ENCODE results near the gene PTPRA.
"Not testable (repeated sequence)": the region's sequence is repeated elsewhere in the genome, so short reads cannot be mapped to it uniquely, and the experiment has no call there.

PTPRA gene

GRCh38 chr20:2889209-2889608 is 15.9 kb downstream of the PTPRA start:
- Histone ChIP-seq H3K27ac (no peak overlapping the region), H3K4me2 (no peak overlapping the region; a peak in 1 of 22 replicates), H3K4me3 (no peak overlapping the region), H3K9ac (no peak overlapping the region), H3K27me3 (no peaks in the 10 kb centered on the region), H3K36me3 (peaks cover 6 to 59% (median 23%) of the 10 kb centered on the region in 11 experiments; a peak in 21 of 22 replicates), H4K20me1 (peaks cover 12 to 85% (median 35%) of the 10 kb centered on the region in 11 experiments; a peak in 17 of 22 replicates), H3K9me3 (replicated peaks in 1 of 11) (peaks cover 3 to 31% (median 20%) of the 10 kb centered on the region in 11 experiments), H3K4me1 (peaks cover 7 to 49% (median 36%) of the 10 kb centered on the region in 10 experiments)
- no peak for TF ChIP-seq Cebpa-rat (IDR thresholded peaks at IDR 0.05)

- TF ChIP-seq Cebpa-rat (IDR thresholded peaks at IDR 0.05) = no peak
- H3K4me2 ChIP-seq = peak overlapping the region in 5 of 11 experiments; percentile 5 to 52 (median 47); a peak in 6 of 22 replicates
Measured at GRCh38 chr20:2889797-2890196, 16.5 kb downstream of the PTPRA start.

GRCh38 chr20:2890742-2891141 is 17.5 kb downstream of the PTPRA start:
- Histone ChIP-seq H3K9ac (no peak overlapping the region), H3K4me2 (peak overlapping the region; percentile 8 to 69 (median 47); a peak in 18 of 22 replicates)

More at GRCh38 chr20:2889797-2890196, 16.5 kb downstream of the PTPRA start:
- Histone ChIP-seq H4K20me1 (peaks cover 12 to 80% (median 33%) of the 10 kb centered on the region in 11 experiments; a peak in 17 of 22 replicates), H3K4me3 (no peak overlapping the region), H3K4me1 (peaks cover 2 to 43% (median 30%) of the 10 kb centered on the region in 10 experiments; a peak in 19 of 20 replicates), H3K36me3 (peaks cover 9 to 64% (median 29%) of the 10 kb centered on the region in 11 experiments; a peak in 21 of 22 replicates), H3K9ac (no peak overlapping the region), H3K27me3 (no peaks in the 10 kb centered on the region), H3K27ac (no peak overlapping the region; a peak in 1 of 22 replicates), H3K9me3 (replicated peaks in 1 of 11) (peaks cover 9 to 37% (median 26%) of the 10 kb centered on the region in 11 experiments)

GRCh38 chr20:2891343-2891742 is 18.1 kb downstream of the PTPRA start:
- H3K4me2 ChIP-seq = peak overlapping the region in 9 of 11 experiments; percentile 13 to 69 (median 47); a peak in 8 of 22 replicates
- H4K20me1 ChIP-seq = peaks cover 12 to 65% (median 30%) of the 10 kb centered on the region in 11 experiments; a peak in 17 of 22 replicates
- H3K9ac ChIP-seq = no peak overlapping the region
- peaks cover 0 to 34% (median 25%) of the 10 kb centered on the region in 10 experiments; a peak in 19 of 20 replicates for H3K4me1 ChIP-seq
- peaks cover 17 to 68% (median 40%) of the 10 kb centered on the region in 11 experiments for H3K36me3 ChIP-seq
- no peak overlapping the region for H3K4me3 ChIP-seq
- peaks cover 19 to 52% (median 41%) of the 10 kb centered on the region in 11 experiments for H3K9me3 ChIP-seq (replicated peaks in 1 of 11)
- TF ChIP-seq Cebpa-rat (IDR thresholded peaks at IDR 0.05) = no peak
- H3K27ac ChIP-seq = no peak overlapping the region; a peak in 1 of 22 replicates
- H3K27me3 ChIP-seq = no peaks in the 10 kb centered on the region

More at GRCh38 chr20:2890742-2891141, 17.5 kb downstream of the PTPRA start:
- Histone ChIP-seq H3K4me1 (peaks cover 0 to 34% (median 26%) of the 10 kb centered on the region in 10 experiments; a peak in 19 of 20 replicates), H3K36me3 (peaks cover 17 to 64% (median 38%) of the 10 kb centered on the region in 11 experiments), H3K27me3 (no peaks in the 10 kb centered on the region), H4K20me1 (peaks cover 12 to 70% (median 30%) of the 10 kb centered on the region in 11 experiments; a peak in 17 of 22 replicates), H3K9me3 (replicated peaks in 1 of 11) (peaks cover 18 to 46% (median 35%) of the 10 kb centered on the region in 11 experiments), H3K27ac (no peak overlapping the region; a peak in 1 of 22 replicates), H3K4me3 (no peak overlapping the region)
- TF ChIP-seq Cebpa-rat (IDR thresholded peaks at IDR 0.05) = no peak

GRCh38 chr20:2892376-2892775 is 19.1 kb downstream of the PTPRA start:
- no peak overlapping the region for H3K4me2 ChIP-seq
- H4K20me1 ChIP-seq = peaks cover 9 to 58% (median 27%) of the 10 kb centered on the region in 11 experiments; a peak in 17 of 22 replicates
- peaks cover 17 to 78% (median 49%) of the 10 kb centered on the region in 11 experiments for H3K36me3 ChIP-seq
- no peaks in the 10 kb centered on the region for H3K27me3 ChIP-seq
- no peak overlapping the region for H3K27ac ChIP-seq
- no peak overlapping the region for H3K4me3 ChIP-seq
- no peak for TF ChIP-seq Cebpa-rat (IDR thresholded peaks at IDR 0.05)
- H3K9ac ChIP-seq = no peak overlapping the region
- H3K4me1 ChIP-seq = peaks cover 0 to 34% (median 25%) of the 10 kb centered on the region in 10 experiments; a peak in 19 of 20 replicates
- H3K9me3 ChIP-seq (replicated peaks in 1 of 11) = peaks cover 19 to 63% (median 52%) of the 10 kb centered on the region in 11 experiments

- H3K27me3 ChIP-seq = no peaks in the 10 kb centered on the region
- no peak overlapping the region for H3K4me3 ChIP-seq
- no peak overlapping the region for H3K9ac ChIP-seq
- no peak overlapping the region for H3K4me2 ChIP-seq
- no peak for TF ChIP-seq Cebpa-rat (IDR thresholded peaks at IDR 0.05)
- H4K20me1 ChIP-seq = peaks cover 0 to 48% (median 9%) of the 10 kb centered on the region in 11 experiments; a peak in 8 of 22 replicates
- peaks cover 19 to 69% (median 56%) of the 10 kb centered on the region in 11 experiments for H3K9me3 ChIP-seq (replicated peaks in 1 of 11)
- H3K36me3 ChIP-seq = peaks cover 17 to 80% (median 50%) of the 10 kb centered on the region in 11 experiments
- no peak overlapping the region for H3K27ac ChIP-seq
- H3K4me1 ChIP-seq = peaks cover 9 to 33% (median 29%) of the 10 kb centered on the region in 10 experiments
Measured at GRCh38 chr20:2894221-2894620, 20.9 kb downstream of the PTPRA start.

GRCh38 chr20:2895154-2895553 is 21.9 kb downstream of the PTPRA start:
- H3K4me1 ChIP-seq = peaks cover 19 to 34% (median 31%) of the 10 kb centered on the region in 10 experiments
- H3K27me3 ChIP-seq, H3K9ac ChIP-seq, H3K4me2 ChIP-seq, H3K27ac ChIP-seq: not testable (repeated sequence)
- peaks cover 19 to 69% (median 56%) of the 10 kb centered on the region in 11 experiments for H3K9me3 ChIP-seq (replicated peaks in 1 of 11)
- peaks cover 0 to 48% (median 6%) of the 10 kb centered on the region in 11 experiments; a peak in 5 of 22 replicates for H4K20me1 ChIP-seq
- H3K36me3 ChIP-seq = peaks cover 17 to 73% (median 50%) of the 10 kb centered on the region in 11 experiments
- H3K4me3 ChIP-seq = peak overlapping the region in 1 of 10 experiments; percentile 6; a peak in 1 of 20 replicates

- Histone ChIP-seq H3K27ac (peak overlapping the region in 7 of 11 experiments; percentile 10 to 94 (median 84); a peak in 11 of 22 replicates), H3K4me2 (peak overlapping the region; percentile 73 to 92 (median 85)), H3K36me3 (peaks cover 17 to 49% (median 39%) of the 10 kb centered on the region in 11 experiments), H3K9ac (no peak overlapping the region; a peak in 1 of 22 replicates), H3K27me3 (no peaks in the 10 kb centered on the region), H3K9me3 (replicated peaks in 1 of 11) (peaks cover 21 to 51% (median 48%) of the 10 kb centered on the region in 11 experiments), H4K20me1 (peaks cover 0 to 36% (median 0%) of the 10 kb centered on the region in 11 experiments; a peak in 2 of 22 replicates), H3K4me1 (peaks cover 40 to 49% (median 47%) of the 10 kb centered on the region in 10 experiments), H3K4me3 (no peak overlapping the region)
- no peak for TF ChIP-seq Cebpa-rat (IDR thresholded peaks at IDR 0.05)
Measured at GRCh38 chr20:2899243-2899642, 26.0 kb downstream of the PTPRA start.

Data from BLaER1 treated with 17β-estradiol and CSF1 and Interleukin-3, amounts not matched to agents 10 nM and 100 nM (cell line).